GM18507 (cell line): ENCODE data around the gene TRIM67.
"Not testable (repeated sequence)": the region's sequence is repeated elsewhere in the genome, so short reads cannot be mapped to it uniquely, and the experiment has no call there.

Source experiments
- DNase-seq: peaks from one replicate; pipeline ENCODE4 v3.0.0; 2011; ENCODE audit warnings: low read depth; ENCODE audit not compliant: insufficient read length; ENCODE audit errors: extremely low spot score
- FAIRE-seq: peaks from 2 replicates; lab custom pipeline; 2011; peaks lifted over from hg19 to GRCh38; lab: Jason Lieb, UNC

Gene TRIM67

GRCh38 chr1:231153726-231154125 is 8.1 kb upstream of the TRIM67 start:
- no peak for FAIRE-seq
- no peak for DNase-seq

- FAIRE-seq = no peak
- DNase-seq = no peak
Observed at GRCh38 chr1:231155808-231156207, 6.0 kb upstream of the TRIM67 start.

GRCh38 chr1:231157311-231157710 is 4.5 kb upstream of the TRIM67 start:
- no peak for FAIRE-seq

GRCh38 chr1:231158141-231158540 is 3.7 kb upstream of the TRIM67 start:
- not testable (repeated sequence) for DNase-seq, FAIRE-seq

More at GRCh38 chr1:231157311-231157710, 4.5 kb upstream of the TRIM67 start:
- DNase-seq = no peak

- FAIRE-seq (no peak), DNase-seq (no peak)
Observed at GRCh38 chr1:231159202-231159962, 2.5 kb upstream of the TRIM67 start.

- no peak for FAIRE-seq
- no peak for DNase-seq
Observed at GRCh38 chr1:231159963-231160761, 1.7 kb upstream of the TRIM67 start.

GRCh38 chr1:231160895-231161666 is 777 bp upstream of the TRIM67 start:
- DNase-seq (no peak), FAIRE-seq (no peak)

GRCh38 chr1:231162297-231162969 is 575 bp downstream of the TRIM67 start:
- DNase-seq (no peak), FAIRE-seq (no peak)

- FAIRE-seq = no peak
- no peak for DNase-seq
Observed at GRCh38 chr1:231162970-231163829, 1.3 kb downstream of the TRIM67 start.

GRCh38 chr1:231163830-231164427 is 2.1 kb downstream of the TRIM67 start:
- DNase-seq (no peak), FAIRE-seq (no peak)

- FAIRE-seq (no peak), DNase-seq (no peak)
Observed at GRCh38 chr1:231165371-231165770, 3.5 kb downstream of the TRIM67 start.

GRCh38 chr1:231166398-231166797 is 4.5 kb downstream of the TRIM67 start:
- no peak for DNase-seq
- no peak for FAIRE-seq

GRCh38 chr1:231170875-231171274 is 9.0 kb downstream of the TRIM67 start:
- FAIRE-seq (no peak), DNase-seq (no peak)

GRCh38 chr1:231171623-231172197 is 9.9 kb downstream of the TRIM67 start:
- FAIRE-seq = no peak
- DNase-seq = no peak

- FAIRE-seq (no peak), DNase-seq (no peak)
Observed at GRCh38 chr1:231172411-231172810, 10.6 kb downstream of the TRIM67 start.

- DNase-seq (no peak), FAIRE-seq (no peak)
Observed at GRCh38 chr1:231176421-231176820, 14.6 kb downstream of the TRIM67 start.

GRCh38 chr1:231177226-231177625 is 15.4 kb downstream of the TRIM67 start:
- FAIRE-seq (no peak), DNase-seq (no peak)

GRCh38 chr1:231177936-231178335 is 16.1 kb downstream of the TRIM67 start:
- FAIRE-seq (no peak), DNase-seq (no peak)
